Glutamatergic neuron (in vitro differentiated cells): ENCODE results near the gene BACE2. TPM values are rescaled to one million over a fixed set of nuclear protein-coding genes. Genes with fewer than 3 reads are reported as not detected.

Source experiments
- DNase-seq: peaks from one replicate; pipeline ENCODE4 v3.0.0; 2022
- H3K27ac Mint-ChIP-seq: one replicate; pipeline ENCODE4 v1.8.0; 2020; ENCODE audit warnings: mild to moderate bottlenecking, mixed read lengths, inconsistent platforms; ENCODE audit not compliant: unreplicated experiment
- H3K27me3 Mint-ChIP-seq: one replicate; pipeline ENCODE4 v1.8.0; 2020; ENCODE audit warnings: mild to moderate bottlenecking, moderate library complexity, mixed read lengths, inconsistent platforms; ENCODE audit not compliant: unreplicated experiment
- H3K36me3 Mint-ChIP-seq: one replicate; pipeline ENCODE4 v1.8.0; 2020; ENCODE audit warnings: mild to moderate bottlenecking, mixed read lengths, inconsistent platforms; ENCODE audit not compliant: unreplicated experiment
- H3K4me1 Mint-ChIP-seq: one replicate; pipeline ENCODE4 v1.8.0; 2020; ENCODE audit warnings: mild to moderate bottlenecking, low read depth, mixed read lengths, inconsistent platforms; ENCODE audit not compliant: unreplicated experiment
- H3K4me3 Mint-ChIP-seq: one replicate; pipeline ENCODE4 v1.8.0; 2020; ENCODE audit warnings: mild to moderate bottlenecking, mixed read lengths, inconsistent platforms; ENCODE audit not compliant: unreplicated experiment
- H3K9me3 Mint-ChIP-seq: one replicate; pipeline ENCODE4 v1.8.0; 2020; ENCODE audit warnings: mild to moderate bottlenecking, moderate library complexity, mixed read lengths, inconsistent platforms; ENCODE audit not compliant: unreplicated experiment
- CTCF ChIP-seq: fragments of 200-600 bp; sonication (generic); IDR thresholded peaks from one replicate; pipeline ENCODE4 v1.5.0; 2021; ENCODE audit not compliant: partially characterized antibody, unreplicated experiment
- total RNA-seq: library from RNA; stranded (reverse); fragmentation: NEBNext Ultra II Directional; extraction: Animal tissue kit (Norgen Biotek cat#: 25700); gene quantifications from one replicate; pipeline ENCODE4 v1.2.1, GENCODE V29; 2021; ENCODE audit not compliant: unreplicated experiment

BACE2 gene
- total RNA-seq, 1 donor from 2014 or later = not detected

GRCh38 chr21:41321908-41322495 lies 154.0 kb downstream of the BACE2 start:
- TF ChIP-seq CTCF = no peak
- DNase-seq = no peak
- no peaks in the 10 kb centered on the region for H3K4me1 Mint-ChIP-seq
- no peaks in the 10 kb centered on the region for H3K36me3 Mint-ChIP-seq
- peaks cover 2% of the 10 kb centered on the region for H3K9me3 Mint-ChIP-seq
- peaks cover 7% of the 10 kb centered on the region for H3K27me3 Mint-ChIP-seq
- H3K27ac Mint-ChIP-seq = no peak overlapping the region
- H3K4me3 Mint-ChIP-seq = no peak overlapping the region

- Mint-ChIP-seq H3K4me1 (no peaks in the 10 kb centered on the region), H3K27me3 (peaks cover 5% of the 10 kb centered on the region), H3K9me3 (no peaks in the 10 kb centered on the region), H3K27ac (no peak overlapping the region), H3K4me3 (no peak overlapping the region), H3K36me3 (no peaks in the 10 kb centered on the region)
- TF ChIP-seq CTCF = no peak
- DNase-seq = no peak
Measured at GRCh38 chr21:41322496-41323382, 154.8 kb downstream of the BACE2 start.

- TF ChIP-seq CTCF = no peak
- Mint-ChIP-seq H3K36me3 (no peaks in the 10 kb centered on the region), H3K4me1 (no peaks in the 10 kb centered on the region), H3K9me3 (no peaks in the 10 kb centered on the region), H3K27ac (no peak overlapping the region), H3K27me3 (peaks cover 2% of the 10 kb centered on the region), H3K4me3 (no peak overlapping the region)
- DNase-seq = no peak
Measured at GRCh38 chr21:41325138-41325912, 157.4 kb downstream of the BACE2 start.

- no peak for TF ChIP-seq CTCF
- Mint-ChIP-seq H3K36me3 (no peaks in the 10 kb centered on the region), H3K9me3 (no peaks in the 10 kb centered on the region), H3K4me3 (no peak overlapping the region), H3K27me3 (peaks cover 2% of the 10 kb centered on the region), H3K27ac (no peak overlapping the region), H3K4me1 (no peaks in the 10 kb centered on the region)
- DNase-seq = no peak
Measured at GRCh38 chr21:41326414-41327080, 158.6 kb downstream of the BACE2 start.
